ENCODE data around the gene TP53TG5.

The TP53TG5 gene

DNA sequence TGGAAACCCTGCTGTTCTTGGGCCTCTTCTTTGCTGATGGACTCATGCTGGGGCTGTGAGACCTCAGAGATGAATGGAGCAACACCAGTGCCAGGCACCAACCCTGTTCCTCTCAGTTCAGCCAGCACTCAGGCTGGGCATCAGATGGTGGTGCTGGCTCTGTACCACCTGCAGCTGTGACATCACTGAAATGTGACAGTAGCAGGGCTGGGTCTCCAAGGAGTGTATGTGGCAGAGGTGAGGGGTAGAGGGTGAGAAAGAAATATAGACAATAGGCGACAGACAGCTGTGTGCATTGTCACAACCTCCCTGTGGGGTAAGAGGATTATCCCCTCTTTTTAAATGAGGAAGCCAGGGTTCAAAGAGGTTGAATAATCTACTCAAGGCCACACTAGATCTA lies at the start of gene TP53TG5:
TSS of gene TP53TG5 (minus strand) at position 135 of the 400 bp plus-strand sequence. CDS start at position 46, 89 bp downstream.
- DNase-seq (ENCODE audit: low read depth in 3 of 3): no peak

- no peak for DNase-seq (ENCODE audit: low read depth in 3 of 3)
These were observed 49.4 kb upstream of the TP53TG5 start for GRCh38 chr20:45427236-45428149.

DNA sequence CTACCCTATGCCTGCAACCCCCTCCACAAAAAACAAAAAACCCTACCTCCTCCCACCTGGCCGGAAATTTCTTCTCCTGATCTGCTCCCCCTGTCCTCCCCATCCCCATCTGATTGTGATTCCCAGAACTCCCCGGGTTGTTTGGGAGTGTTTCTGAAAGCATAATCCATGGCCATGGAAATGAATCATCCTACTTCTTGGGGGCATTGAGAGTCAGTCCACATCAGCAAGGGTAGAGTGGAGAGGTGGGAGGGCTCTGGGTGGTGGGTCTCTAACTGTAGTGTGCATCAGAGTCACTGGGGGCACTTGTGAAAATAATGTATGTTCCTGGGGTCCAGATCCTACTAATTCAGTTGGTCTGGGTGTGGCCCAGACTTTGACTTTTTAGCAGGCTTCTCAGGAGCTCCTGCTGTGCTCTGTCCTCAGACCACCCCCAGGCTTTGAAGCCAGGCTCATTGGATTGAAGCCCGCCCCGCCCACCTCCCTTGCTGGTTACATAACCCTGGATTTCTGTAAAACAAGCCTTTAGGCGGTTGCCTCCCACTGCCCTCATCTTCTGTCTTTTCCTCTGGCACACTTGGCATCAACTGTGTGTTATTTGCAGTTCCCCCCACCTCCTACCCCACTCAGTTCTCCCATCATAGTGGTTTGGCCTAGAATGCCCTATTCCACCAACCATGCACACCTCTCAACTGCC lies 48.3 kb upstream of the TP53TG5 start:
- DNase-seq (ENCODE audit: low read depth in 3 of 3): no peak

GRCh38 chr20:45425561-45425960 lies 47.4 kb upstream of the TP53TG5 start:
- DNase-seq (ENCODE audit: low read depth in 3 of 3): no peak

- no peak for DNase-seq (ENCODE audit: low read depth in 3 of 3)
These were observed 45.6 kb upstream of the TP53TG5 start for GRCh38 chr20:45423700-45424099.

GRCh38 chr20:45420125-45420524 lies 42.0 kb upstream of the TP53TG5 start:
- no peak for DNase-seq (ENCODE audit: low read depth in 3 of 3)

DNA sequence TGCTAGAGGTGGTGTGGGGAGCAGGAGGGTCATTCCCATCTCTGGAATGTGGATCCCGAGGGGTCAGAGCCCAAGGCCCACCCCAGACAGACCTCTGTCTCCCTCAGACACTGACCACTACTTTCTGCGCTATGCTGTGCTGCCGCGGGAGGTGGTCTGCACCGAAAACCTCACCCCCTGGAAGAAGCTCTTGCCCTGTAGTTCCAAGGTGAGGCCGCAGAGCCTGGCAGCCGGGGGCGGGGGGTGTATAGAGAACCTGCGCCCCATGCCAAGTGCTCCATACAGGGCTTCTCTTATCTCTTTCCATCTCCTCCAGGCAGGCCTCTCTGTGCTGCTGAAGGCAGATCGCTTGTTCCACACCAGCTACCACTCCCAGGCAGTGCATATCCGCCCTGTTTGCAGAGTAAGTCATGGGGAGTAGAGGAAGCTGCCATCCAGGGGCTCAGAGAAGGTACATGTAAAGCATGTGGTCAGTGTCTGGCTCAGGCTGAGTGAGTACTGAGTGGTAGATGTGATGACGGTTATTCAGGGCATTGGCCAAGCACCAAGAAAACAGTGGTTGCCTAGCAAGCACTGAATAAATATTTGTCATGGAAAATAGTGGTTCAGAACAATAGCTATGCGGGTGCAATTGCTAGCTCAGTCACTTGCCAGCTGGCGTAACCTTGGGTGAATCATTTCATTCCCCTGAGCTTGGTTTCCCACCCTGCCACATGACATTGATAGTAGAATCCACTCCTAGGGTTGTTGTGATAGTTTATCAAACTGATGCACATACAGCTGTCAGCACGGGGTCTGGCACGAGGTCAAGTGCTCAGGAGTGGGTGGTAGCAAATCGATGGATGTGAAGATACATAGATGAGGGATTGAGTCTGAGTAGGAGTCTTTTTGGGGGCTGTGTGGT lies 41.3 kb upstream of the TP53TG5 start:
- DNase-seq (ENCODE audit: low read depth in 3 of 3): no peak

- DNase-seq (ENCODE audit: low read depth in 3 of 3): no peak
These were observed 38.8 kb upstream of the TP53TG5 start for GRCh38 chr20:45416917-45417316.

DNA sequence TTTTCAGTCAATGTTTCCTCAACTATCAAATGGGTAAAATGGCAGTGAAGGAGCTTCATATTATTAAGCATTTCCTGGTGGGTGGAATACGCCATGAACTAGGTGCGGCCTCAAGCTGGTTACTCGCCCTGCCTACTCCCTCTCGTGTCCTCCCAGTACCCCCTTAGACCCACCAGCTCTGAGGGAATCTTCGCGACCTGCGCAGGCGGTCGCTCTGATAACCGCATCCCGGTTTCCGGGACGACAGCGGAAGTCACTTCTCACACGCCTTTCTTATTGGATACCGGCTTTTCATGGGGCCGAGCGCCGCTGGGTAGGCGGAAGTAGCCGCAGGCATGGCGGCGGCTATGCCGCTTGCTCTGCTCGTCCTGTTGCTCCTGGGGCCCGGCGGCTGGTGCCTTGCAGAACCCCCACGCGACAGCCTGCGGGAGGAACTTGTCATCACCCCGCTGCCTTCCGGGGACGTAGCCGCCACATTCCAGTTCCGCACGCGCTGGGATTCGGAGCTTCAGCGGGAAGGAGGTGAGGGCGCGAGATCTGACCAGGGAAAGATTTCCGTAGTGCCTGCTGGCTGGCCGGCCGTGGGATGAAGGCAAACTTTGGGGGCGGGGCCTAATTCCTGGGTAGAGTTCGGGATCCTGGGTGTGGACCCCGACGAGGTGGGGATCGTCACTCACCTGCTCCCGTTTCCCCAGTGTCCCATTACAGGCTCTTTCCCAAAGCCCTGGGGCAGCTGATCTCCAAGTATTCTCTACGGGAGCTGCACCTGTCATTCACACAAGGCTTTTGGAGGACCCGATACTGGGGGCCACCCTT lies 37.9 kb upstream of the TP53TG5 start, which contains the start of gene PIGT:
TSS of gene PIGT (plus strand) at position 320 of the 816 bp plus-strand sequence. CDS start at position 336, 16 bp downstream.
- DNase-seq (ENCODE audit: low read depth in 3 of 3): peak; percentile 77 to 79 (median 79)

DNA sequence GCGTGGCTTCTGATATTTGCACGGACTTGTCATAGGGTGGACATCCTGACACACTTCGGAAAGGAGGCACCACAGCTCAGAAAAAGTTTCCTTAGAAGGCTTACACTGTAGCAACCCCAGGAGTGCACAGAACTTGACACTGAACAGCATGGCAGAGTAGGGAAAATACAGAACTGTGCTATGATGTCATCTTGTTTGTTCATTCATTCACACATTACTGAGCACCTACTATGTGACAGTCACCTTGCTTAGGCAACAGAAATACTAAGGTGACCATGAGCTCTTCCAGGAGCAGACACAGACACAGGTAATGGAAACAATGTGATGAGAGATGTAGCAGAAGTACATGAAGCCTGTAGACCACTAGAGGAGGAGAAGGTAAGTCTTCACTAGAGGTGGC lies 35.4 kb upstream of the TP53TG5 start:
- DNase-seq (ENCODE audit: low read depth in 3 of 3): no peak

DNA sequence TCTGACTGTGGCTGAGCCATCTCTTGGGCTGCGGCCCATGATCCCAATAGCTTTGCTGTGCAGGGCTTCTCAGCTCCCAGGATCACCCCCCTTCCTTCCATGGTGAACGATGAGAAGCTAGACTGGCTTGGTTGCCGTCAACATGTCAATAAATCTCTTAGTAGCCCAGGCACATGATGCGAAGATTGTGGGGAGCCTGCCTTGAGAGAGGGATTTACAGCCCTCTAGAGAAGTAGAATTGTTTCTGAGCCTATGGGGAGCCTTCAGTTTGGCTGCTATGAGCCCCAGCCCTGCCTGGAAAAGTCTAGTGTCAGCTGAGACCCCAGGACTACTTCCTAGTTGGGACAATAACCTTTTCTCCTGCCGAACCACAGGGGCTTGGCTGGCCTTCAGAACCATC lies 34.5 kb upstream of the TP53TG5 start:
- no peak for DNase-seq (ENCODE audit: low read depth in 3 of 3)

DNA sequence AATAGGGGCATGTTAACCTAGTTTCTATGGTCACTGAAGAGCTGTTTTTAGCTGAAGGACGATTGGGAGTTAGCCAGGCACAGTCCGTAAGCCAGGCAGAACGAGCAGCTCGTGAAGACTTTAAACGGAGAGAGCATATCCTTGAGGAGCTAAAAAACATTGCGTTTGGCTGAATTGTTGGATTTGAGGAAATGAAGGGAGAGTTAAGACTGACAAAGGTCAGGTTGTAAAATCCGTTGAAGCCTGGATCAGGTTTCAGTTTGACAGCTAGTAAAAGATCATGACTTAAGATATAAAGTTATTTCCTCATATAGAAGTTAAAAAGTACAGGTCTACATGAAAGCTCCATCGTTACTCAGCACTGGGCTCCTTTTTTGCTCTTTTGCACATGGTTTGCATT lies 32.8 kb upstream of the TP53TG5 start:
- no peak for DNase-seq (ENCODE audit: low read depth in 3 of 3)

DNA sequence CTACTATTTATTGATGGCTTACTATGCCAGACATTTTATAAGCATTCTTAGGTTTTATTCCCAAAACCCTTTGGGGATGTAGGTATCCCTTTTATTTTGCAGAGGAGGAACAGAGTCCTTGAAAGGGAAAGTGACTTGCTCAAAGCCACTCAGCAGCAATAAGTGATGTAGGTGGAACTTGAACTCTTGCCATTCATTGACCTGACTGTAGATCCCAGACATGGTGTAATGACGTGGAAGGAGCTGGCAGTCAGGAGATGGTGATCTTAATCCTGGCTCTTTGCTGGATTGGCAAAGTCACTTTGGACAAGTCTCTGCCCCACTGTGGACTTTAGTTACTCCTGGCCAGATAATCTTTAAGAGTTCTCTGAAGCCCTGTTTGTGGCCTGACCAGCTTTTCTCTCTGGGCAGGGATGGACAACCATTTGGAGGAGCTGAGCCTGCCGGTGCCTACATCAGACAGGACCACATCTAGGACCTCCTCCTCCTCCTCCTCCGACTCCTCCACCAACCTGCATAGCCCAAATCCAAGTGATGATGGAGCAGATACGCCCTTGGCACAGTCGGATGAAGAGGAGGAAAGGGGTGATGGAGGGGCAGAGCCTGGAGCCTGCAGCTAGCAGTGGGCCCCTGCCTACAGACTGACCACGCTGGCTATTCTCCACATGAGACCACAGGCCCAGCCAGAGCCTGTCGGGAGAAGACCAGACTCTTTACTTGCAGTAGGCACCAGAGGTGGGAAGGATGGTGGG lies 31.6 kb upstream of the TP53TG5 start:
- no peak for DNase-seq (ENCODE audit: low read depth in 3 of 3)

DNA sequence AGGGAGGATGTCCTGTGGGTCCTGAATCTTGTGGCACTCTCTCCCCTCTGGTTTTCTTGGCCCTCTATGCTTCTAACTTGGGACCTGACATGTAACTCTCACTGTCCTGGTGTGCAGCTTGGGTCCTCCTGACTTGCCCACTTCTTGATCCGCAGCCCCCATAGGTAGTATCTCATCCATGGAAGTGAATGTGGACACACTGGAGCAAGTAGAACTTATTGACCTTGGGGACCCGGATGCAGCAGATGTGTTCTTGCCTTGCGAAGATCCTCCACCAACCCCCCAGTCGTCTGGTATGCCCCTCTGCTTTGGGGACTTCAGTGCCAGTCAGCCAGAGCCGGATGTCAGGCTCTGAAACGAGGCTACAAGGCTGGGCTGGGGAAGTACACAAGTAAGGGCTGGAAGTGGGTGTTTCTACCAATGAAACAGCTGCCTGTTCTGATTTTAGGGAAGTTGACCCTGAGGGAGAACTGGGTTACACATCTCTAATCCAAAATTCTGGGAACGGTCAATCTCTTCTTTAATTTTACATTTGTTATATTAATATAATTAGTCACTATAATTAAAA lies 30.6 kb upstream of the TP53TG5 start:
- no peak for DNase-seq (ENCODE audit: low read depth in 3 of 3)

- no peak for DNase-seq (ENCODE audit: low read depth in 3 of 3)
These were observed 29.9 kb upstream of the TP53TG5 start, which contains the start of gene DBNDD2 for GRCh38 chr20:45407783-45408645. TSS of gene DBNDD2 (plus strand) at chr20:45408289. CDS start at chr20:45408468, 179 bp downstream.

DNA sequence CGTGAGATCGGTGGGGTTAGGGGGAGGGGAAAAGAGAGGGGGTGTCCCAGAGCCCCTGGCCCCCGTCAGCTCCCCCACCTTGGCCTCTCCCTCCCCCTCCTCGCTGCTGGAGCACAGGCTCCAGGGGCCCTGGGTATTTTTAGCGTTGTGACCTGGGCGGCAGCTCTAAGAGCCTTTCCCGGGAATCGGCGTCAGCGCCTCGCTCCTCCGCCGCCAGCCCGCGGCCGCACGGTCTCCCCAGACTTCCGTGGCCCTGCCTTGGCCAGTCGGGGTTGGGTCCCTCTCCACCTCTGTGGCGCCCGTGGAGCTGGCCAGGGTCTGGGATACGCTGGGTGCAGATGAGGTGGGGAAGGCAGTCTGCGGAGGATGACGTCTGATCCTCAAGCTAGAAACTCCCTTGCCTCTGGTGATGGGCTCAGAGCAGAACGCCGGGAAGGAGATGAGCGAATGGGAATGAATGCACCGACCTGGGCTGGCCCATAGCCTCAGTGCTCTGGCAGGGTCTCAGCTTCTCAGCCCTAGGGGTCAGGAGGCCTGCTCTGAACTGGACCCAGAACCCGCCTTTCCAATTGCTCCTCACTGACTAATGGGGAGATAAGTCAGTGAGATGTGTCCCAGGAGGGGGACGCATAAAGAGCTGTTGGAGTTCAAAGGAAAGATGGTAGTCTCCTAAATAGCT lies 29.1 kb upstream of the TP53TG5 start:
- no peak for DNase-seq (ENCODE audit: low read depth in 3 of 3)

GRCh38 chr20:45406260-45407066 lies 28.3 kb upstream of the TP53TG5 start:
- peak in 1 of 3 donors; percentile 58 for DNase-seq (ENCODE audit: low read depth in 3 of 3)

Data from stimulated activated CD4-positive, alpha-beta T cell treated with anti-CD3 and anti-CD28 coated beads, TNF-alpha, amount 100 ng/mL, for 48 hours (primary cell).